Vagina (tissue), 2 donors: Measurements from ENCODE around the gene TMEM164. TPM values are rescaled to one million over a fixed set of nuclear protein-coding genes. Genes with fewer than 3 reads are reported as not detected.

Experiments used
- DNase-seq, 2 donors: peaks; one replicate each; pipeline ENCODE4 v3.0.0-alpha.2; 2017; ENCODE audit errors: extremely low spot score in 2 of 2
- H3K27ac ChIP-seq: fragments of 200-600 bp; sonication (generic); one replicate; pipeline ENCODE4 v1.5.1; 2019
- H3K27me3 ChIP-seq: fragments of 200-600 bp; sonication (generic); one replicate; pipeline ENCODE4 v1.5.1; 2019
- H3K36me3 ChIP-seq, 2 donors: fragments of 200-600 bp; sonication (generic); one replicate each; pipeline ENCODE4 v1.5.1; 2017 to 2019
- H3K4me1 ChIP-seq: fragments of 200-600 bp; sonication (generic); one replicate; pipeline ENCODE4 v1.5.1; 2019
- H3K4me3 ChIP-seq, 2 donors: fragments of 200-600 bp; sonication (generic); 1 replicate in 1 of 2; 2 replicates in 1 of 2; pipeline ENCODE4 v1.5.1; 2016 to 2019
- H3K9me3 ChIP-seq: fragments of 200-600 bp; sonication (generic); one replicate; pipeline ENCODE4 v1.5.1; 2019
- CTCF ChIP-seq, 3 experiments: fragments of 450-650 bp in 2 of 3; fragments of 200-600 bp in 1 of 3; sonication (generic) in 1 of 3; IDR thresholded peaks; one replicate each; pipeline ENCODE4 v1.5.1; 2017 to 2019; ENCODE audit warnings: antibody characterized with exemption in 3 of 3, mild to moderate bottlenecking in 2 of 3, moderate library complexity in 2 of 3
- POLR2A ChIP-seq, 2 donors: fragments of 450-650 bp; IDR thresholded peaks; one replicate each; pipeline ENCODE4 v1.6.1; 2017; ENCODE audit warnings: antibody characterized with exemption in 2 of 2, mild to moderate bottlenecking in 2 of 2, moderate library complexity in 2 of 2
- POLR2AphosphoS5 ChIP-seq, 2 donors: sonication (generic); formaldehyde crosslinking; IDR thresholded peaks; one replicate each; pipeline ENCODE4 v1.9.0; 2017; ENCODE audit warnings: antibody characterized with exemption in 2 of 2, mild to moderate bottlenecking in 2 of 2, low read depth in 1 of 2; ENCODE audit not compliant: insufficient read depth in 1 of 2
- intact Hi-C: fragments of 100-400 bp; cut with DNase I; formaldehyde crosslinking; loops from one replicate; pipeline ENCODE4 v1.15.1; 2023
- total RNA-seq: library from RNA; depleted of rRNA; stranded (reverse); fragments of >200 nt; gene quantifications from one replicate; pipeline ENCODE4 v1.2.3, GENCODE V29; 2016

TMEM164 gene
- total RNA-seq, 1 donor from 2014 or later: 10.8 TPM

DNA sequence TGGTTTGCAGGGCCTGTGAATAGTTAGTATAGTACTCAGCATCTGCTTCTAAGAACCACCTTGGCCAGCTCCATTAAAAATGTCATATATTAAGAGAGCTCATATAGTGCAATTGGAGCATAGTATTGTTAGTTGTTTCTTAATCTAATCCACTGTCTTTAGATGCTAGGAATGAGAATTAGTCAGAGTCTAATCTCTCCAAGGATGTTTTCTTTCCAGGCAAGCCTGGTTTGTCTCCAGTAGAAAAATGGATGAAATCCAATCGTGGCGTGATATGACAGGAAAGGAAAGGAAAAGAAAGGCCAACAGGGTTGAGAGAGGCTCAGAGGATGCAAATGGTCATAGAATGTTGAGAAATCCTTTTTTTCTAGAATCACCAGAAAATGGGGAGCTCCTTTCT is 15.0 kb upstream of the TMEM164 start:
- Histone ChIP-seq H3K9me3 (no peaks in the 10 kb centered on the region), H3K36me3 (no peaks in the 10 kb centered on the region), H3K4me3 (no peak overlapping the region), H3K4me1 (no peaks in the 10 kb centered on the region), H3K27me3 (no peaks in the 10 kb centered on the region), H3K27ac (no peak overlapping the region)
- no peak for DNase-seq
- no peak for TF ChIP-seq POLR2A (IDR thresholded peaks at IDR 0.05)
- no peak for TF ChIP-seq POLR2AphosphoS5 (IDR thresholded peaks at IDR 0.05; ENCODE audit: insufficient read depth in 1 of 2, low read depth in 1 of 2)
- no peak for TF ChIP-seq CTCF (IDR thresholded peaks at IDR 0.05)
- intact Hi-C loops: no loop called here

GRCh38 chrX:109990582-109991276 is 12.2 kb upstream of the TMEM164 start:
- no peaks in the 10 kb centered on the region for H3K36me3 ChIP-seq
- intact Hi-C loops: no loop called here
- H3K4me1 ChIP-seq: no peaks in the 10 kb centered on the region
- TF ChIP-seq CTCF (IDR thresholded peaks at IDR 0.05) (no peak), POLR2AphosphoS5 (IDR thresholded peaks at IDR 0.05; ENCODE audit: insufficient read depth in 1 of 2, low read depth in 1 of 2) (no peak), POLR2A (IDR thresholded peaks at IDR 0.05) (no peak)
- no peak overlapping the region for H3K27ac ChIP-seq
- no peak for DNase-seq
- H3K4me3 ChIP-seq: no peak overlapping the region
- no peaks in the 10 kb centered on the region for H3K27me3 ChIP-seq
- H3K9me3 ChIP-seq: no peaks in the 10 kb centered on the region

DNA sequence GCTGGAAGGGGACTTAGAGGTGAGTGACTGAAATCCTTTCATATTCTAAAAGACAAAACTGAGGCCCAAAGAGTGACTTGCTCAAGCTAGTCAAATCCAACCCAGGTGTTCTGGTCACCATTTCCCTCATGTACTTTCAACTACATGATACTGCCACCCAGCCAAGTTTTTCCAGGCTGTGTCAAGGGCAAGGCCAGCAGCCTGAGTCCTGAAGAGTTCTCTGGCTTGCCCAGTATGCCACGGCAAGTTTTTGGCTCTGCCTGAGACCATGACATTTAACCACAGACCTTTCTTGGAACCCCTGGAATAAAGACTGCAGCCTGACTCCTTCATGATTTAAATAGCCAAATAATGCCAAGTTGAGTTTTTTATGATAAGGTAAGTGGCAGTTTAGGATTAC is 10.7 kb upstream of the TMEM164 start:
- TF ChIP-seq POLR2AphosphoS5 (IDR thresholded peaks at IDR 0.05; ENCODE audit: insufficient read depth in 1 of 2, low read depth in 1 of 2): no peak
- TF ChIP-seq CTCF (IDR thresholded peaks at IDR 0.05): no peak
- TF ChIP-seq POLR2A (IDR thresholded peaks at IDR 0.05): no peak
- Histone ChIP-seq H3K27ac (no peak overlapping the region), H3K36me3 (no peaks in the 10 kb centered on the region), H3K9me3 (no peaks in the 10 kb centered on the region), H3K4me1 (no peaks in the 10 kb centered on the region), H3K27me3 (no peaks in the 10 kb centered on the region), H3K4me3 (no peak overlapping the region)
- intact Hi-C loops: no loop called here
- DNase-seq: no peak

- Histone ChIP-seq H3K4me3 (no peak overlapping the region), H3K9me3 (no peaks in the 10 kb centered on the region), H3K27ac (no peak overlapping the region), H3K36me3 (no peaks in the 10 kb centered on the region), H3K27me3 (no peaks in the 10 kb centered on the region), H3K4me1 (no peaks in the 10 kb centered on the region)
- intact Hi-C loops: no loop called here
- TF ChIP-seq POLR2A (IDR thresholded peaks at IDR 0.05): no peak
- TF ChIP-seq POLR2AphosphoS5 (IDR thresholded peaks at IDR 0.05; ENCODE audit: insufficient read depth in 1 of 2, low read depth in 1 of 2): no peak
- no peak for TF ChIP-seq CTCF (IDR thresholded peaks at IDR 0.05)
- DNase-seq: no peak
Observed at GRCh38 chrX:109995155-109995554, 7.8 kb upstream of the TMEM164 start.

GRCh38 chrX:109997786-109998452 is 5.0 kb upstream of the TMEM164 start:
- no peaks in the 10 kb centered on the region for H3K4me1 ChIP-seq
- H3K27me3 ChIP-seq: no peaks in the 10 kb centered on the region
- no peak overlapping the region for H3K4me3 ChIP-seq
- no peaks in the 10 kb centered on the region for H3K9me3 ChIP-seq
- H3K36me3 ChIP-seq: no peaks in the 10 kb centered on the region
- TF ChIP-seq POLR2AphosphoS5 (IDR thresholded peaks at IDR 0.05; ENCODE audit: insufficient read depth in 1 of 2, low read depth in 1 of 2) (no peak), CTCF (IDR thresholded peaks at IDR 0.05) (no peak), POLR2A (IDR thresholded peaks at IDR 0.05) (no peak)
- intact Hi-C loops: no loop called here
- no peak overlapping the region for H3K27ac ChIP-seq
- no peak for DNase-seq
